GM21381 (cell line): ENCODE measurements around the gene DDC.

Experiments
- ATAC-seq: cut with Tn5 transposase; IDR thresholded peaks from one replicate; pipeline ENCODE4 v1.9.1; 2021; ENCODE audit warnings: mild to moderate bottlenecking, moderate library complexity; ENCODE audit not compliant: unreplicated experiment

Gene DDC

GRCh38 chr7:50421043-50421442 lies 144.2 kb downstream of the DDC start:
- no peak for ATAC-seq

- ATAC-seq = no peak
Observed at GRCh38 chr7:50418526-50419290, 146.5 kb downstream of the DDC start.

- ATAC-seq = peak; percentile 77
Observed at GRCh38 chr7:50418086-50418515, 147.1 kb downstream of the DDC start.

- peak; percentile 79 for ATAC-seq
Observed at GRCh38 chr7:50416527-50417182, 148.6 kb downstream of the DDC start.

DNA sequence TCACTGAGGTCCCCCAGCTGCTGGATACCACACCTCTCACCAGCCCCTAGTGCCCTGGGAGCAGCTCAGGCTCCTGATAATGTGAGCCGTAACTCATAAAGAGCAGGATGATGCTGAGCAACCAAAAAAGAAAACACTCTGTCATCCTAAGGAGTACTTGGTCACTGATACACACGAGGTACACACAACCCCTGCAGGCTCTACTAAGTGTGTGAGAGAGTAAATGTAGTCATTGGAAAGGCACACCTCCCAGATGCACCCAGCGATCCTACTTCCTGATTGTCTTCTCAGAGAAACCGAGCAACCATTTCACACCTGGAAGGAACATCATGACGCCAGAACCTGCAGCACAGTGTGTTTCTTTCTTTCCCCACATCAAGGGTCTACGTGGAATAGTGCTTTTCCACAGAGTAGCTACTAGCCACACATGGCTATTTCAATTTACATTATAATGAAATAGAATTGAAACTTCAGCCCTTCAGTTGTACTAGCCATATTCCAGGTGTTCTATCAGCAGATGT lies 149.3 kb downstream of the DDC start:
- no peak for ATAC-seq

- no peak for ATAC-seq
Observed at GRCh38 chr7:50413561-50413960, 151.6 kb downstream of the DDC start.

DNA sequence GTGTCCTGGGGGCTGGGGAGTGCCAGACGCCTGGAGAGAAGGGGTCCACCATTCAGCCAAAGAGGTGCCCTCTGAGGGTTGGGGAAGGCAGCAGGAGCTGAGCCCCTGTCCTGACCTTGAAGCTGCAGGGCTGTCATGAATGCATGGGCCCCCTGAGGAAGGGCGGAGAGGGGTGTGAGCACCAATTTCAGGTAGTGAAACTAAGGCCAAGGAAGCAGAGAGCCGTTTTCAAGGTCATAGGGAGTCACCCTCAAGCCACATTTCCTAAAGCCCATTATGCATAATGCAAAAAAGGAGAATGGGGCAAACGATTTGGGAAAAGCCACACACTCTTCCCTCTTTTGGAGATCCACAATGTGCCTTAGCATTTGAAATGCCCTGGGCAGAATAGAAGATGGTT lies 152.2 kb downstream of the DDC start:
- no peak for ATAC-seq

GRCh38 chr7:50411332-50411731 lies 153.9 kb downstream of the DDC start:
- no peak for ATAC-seq

GRCh38 chr7:50409856-50410745 lies 155.1 kb downstream of the DDC start:
- ATAC-seq = peak; percentile 57
